Stimulated activated CD8-positive, alpha-beta memory T cell treated with anti-CD3 and anti-CD28 coated beads, Interleukin-7, amount 100 ng/mL, for 48 hours (primary cell): Measurements from ENCODE around the gene F2.
"Not testable (repeated sequence)": the region's sequence is repeated elsewhere in the genome, so short reads cannot be mapped to it uniquely, and the experiment has no call there.

Experiments
- DNase-seq, 2 donors: peaks; one replicate each; pipeline ENCODE4 v3.0.0-alpha.2; 2020; ENCODE audit warnings: low read depth in 1 of 2; ENCODE audit errors: extremely low read depth in 1 of 2

F2 gene

GRCh38 chr11:46719048-46719542 lies at the start of gene F2:
Gene F2 (plus strand): TSS chr11:46719213. CDS start chr11:46719236, 23 bp downstream.
- DNase-seq, result no peak

- no peak for DNase-seq
Observed at GRCh38 chr11:46669711-46670139, 49.3 kb upstream of the F2 start.

GRCh38 chr11:46670521-46670920 lies 48.5 kb upstream of the F2 start:
- not testable (repeated sequence) for DNase-seq

- no peak for DNase-seq
Observed at GRCh38 chr11:46671958-46672315, 47.1 kb upstream of the F2 start.

GRCh38 chr11:46672381-46672839 lies 46.6 kb upstream of the F2 start:
- no peak for DNase-seq

GRCh38 chr11:46673713-46674462 lies 45.1 kb upstream of the F2 start:
- DNase-seq, result no peak

GRCh38 chr11:46674463-46675287 lies 44.3 kb upstream of the F2 start:
- no peak for DNase-seq

- no peak for DNase-seq
Observed at GRCh38 chr11:46675288-46675851, 43.6 kb upstream of the F2 start.

- no peak for DNase-seq
Observed at GRCh38 chr11:46675949-46676348, 43.1 kb upstream of the F2 start.

- DNase-seq, result no peak
Observed at GRCh38 chr11:46676436-46677158, 42.4 kb upstream of the F2 start.

- DNase-seq, result no peak
Observed at GRCh38 chr11:46677169-46677568, 41.8 kb upstream of the F2 start.

- no peak for DNase-seq
Observed at GRCh38 chr11:46677991-46678740, 40.8 kb upstream of the F2 start.

- no peak for DNase-seq
Observed at GRCh38 chr11:46678741-46679130, 40.3 kb upstream of the F2 start.

GRCh38 chr11:46679241-46680163 lies 39.5 kb upstream of the F2 start:
- no peak for DNase-seq

GRCh38 chr11:46680164-46680760 lies 38.8 kb upstream of the F2 start:
- no peak for DNase-seq

- DNase-seq, result no peak
Observed at GRCh38 chr11:46680815-46681214, 38.2 kb upstream of the F2 start.

GRCh38 chr11:46681814-46682213 lies 37.2 kb upstream of the F2 start:
- DNase-seq, result no peak
